GM12892 (cell line): Measurements from ENCODE around the gene NKAIN2.

ENCODE experiments used
- POLR2A ChIP-seq: IDR thresholded peaks from 2 replicates; pipeline ENCODE4 v1.6.1; 2011; ENCODE audit warnings: low read depth, low read length, control low read depth
- POLR2AphosphoS5 ChIP-seq: IDR thresholded peaks from 2 replicates; pipeline ENCODE4 v1.6.1; 2011; ENCODE audit warnings: low read depth, low read length, control low read depth
- TAF1 ChIP-seq: IDR thresholded peaks from 2 replicates; pipeline ENCODE4 v1.6.1; 2011; ENCODE audit warnings: low read depth, mild to moderate bottlenecking, control low read depth, low read length, borderline replicate concordance

GRCh38 chr6:123810948-123811347, 7.3 kb downstream of the NKAIN2 start:
- TF ChIP-seq TAF1 (no peak), POLR2A (no peak), POLR2AphosphoS5 (no peak)
